ENCODE data around the gene AP3M1. TPM values are rescaled to one million over a fixed set of nuclear protein-coding genes. Genes with fewer than 3 reads are reported as not detected.

AP3M1 gene
- total RNA-seq, 4 donors from 2014 or later = 28.9 to 35.2 (median 32.4) TPM

GRCh38 chr10:74099836-74100235, 50.8 kb downstream of the AP3M1 start:
- 92 to 97% methylated on average over 3 of the region's 3 CpGs for WGBS, 2 donors

GRCh38 chr10:74099420-74099819, 51.2 kb downstream of the AP3M1 start:
- Histone ChIP-seq H3K9me3 (no peaks in the 10 kb centered on the region), H3K27ac (no peak overlapping the region), H3K4me1 (no peaks in the 10 kb centered on the region), H3K27me3 (no peaks in the 10 kb centered on the region), H3K36me3 (peaks cover 32 to 62% of the 10 kb centered on the region in 2 donors), H3K4me3 (replicated peaks in 1 of 3) (no peak overlapping the region)
- TF ChIP-seq CTCF (IDR thresholded peaks at IDR 0.05) (no peak), POLR2A (IDR thresholded peaks at IDR 0.05) (no peak)
- DNase-seq = no peak
- intact Hi-C loops (cut with DNase I) = no loop called here
- WGBS, 2 donors = 94% methylated on average over 3 of the region's 3 CpGs

More at GRCh38 chr10:74099836-74100235, 50.8 kb downstream of the AP3M1 start:
- intact Hi-C loops (cut with DNase I) = no loop called here
- H3K27ac ChIP-seq = no peak overlapping the region
- H3K27me3 ChIP-seq = no peaks in the 10 kb centered on the region
- no peaks in the 10 kb centered on the region for H3K9me3 ChIP-seq
- TF ChIP-seq CTCF (IDR thresholded peaks at IDR 0.05) = no peak
- no peak for TF ChIP-seq POLR2A (IDR thresholded peaks at IDR 0.05)
- H3K36me3 ChIP-seq = peaks cover 33 to 64% of the 10 kb centered on the region in 2 donors
- no peak overlapping the region for H3K4me3 ChIP-seq (replicated peaks in 1 of 3)
- DNase-seq = no peak
- no peaks in the 10 kb centered on the region for H3K4me1 ChIP-seq

- Histone ChIP-seq H3K36me3 (peaks cover 34 to 55% of the 10 kb centered on the region in 2 donors), H3K4me1 (no peaks in the 10 kb centered on the region), H3K4me3 (replicated peaks in 1 of 3) (no peak overlapping the region), H3K9me3 (no peaks in the 10 kb centered on the region), H3K27ac (no peak overlapping the region), H3K27me3 (no peaks in the 10 kb centered on the region)
- intact Hi-C loops (cut with DNase I) = no loop called here
- WGBS, 2 donors = 90 to 91% methylated on average over 9 of the region's 9 CpGs
- TF ChIP-seq CTCF (IDR thresholded peaks at IDR 0.05) (no peak), POLR2A (IDR thresholded peaks at IDR 0.05) (no peak)
- no peak for DNase-seq
These were observed 52.9 kb downstream of the AP3M1 start for GRCh38 chr10:74097776-74098175.

- intact Hi-C loops (cut with DNase I) = no loop called here
- Histone ChIP-seq H3K27me3 (no peaks in the 10 kb centered on the region), H3K9me3 (no peaks in the 10 kb centered on the region), H3K27ac (no peak overlapping the region), H3K36me3 (peaks cover 34 to 51% of the 10 kb centered on the region in 2 donors), H3K4me1 (no peaks in the 10 kb centered on the region), H3K4me3 (replicated peaks in 1 of 3) (no peak overlapping the region)
- TF ChIP-seq CTCF (IDR thresholded peaks at IDR 0.05) = no peak
- TF ChIP-seq POLR2A (IDR thresholded peaks at IDR 0.05) = no peak
- WGBS, 2 donors = 95 to 97% methylated on average over 2 of the region's 2 CpGs
- no peak for DNase-seq
These were observed 53.9 kb downstream of the AP3M1 start for GRCh38 chr10:74096777-74097176.

- no peaks in the 10 kb centered on the region for H3K4me1 ChIP-seq
- H3K9me3 ChIP-seq = no peaks in the 10 kb centered on the region
- no peak for TF ChIP-seq POLR2A (IDR thresholded peaks at IDR 0.05)
- no peak for TF ChIP-seq CTCF (IDR thresholded peaks at IDR 0.05)
- H3K27ac ChIP-seq = no peak overlapping the region
- H3K4me3 ChIP-seq (replicated peaks in 1 of 3) = no peak overlapping the region
- intact Hi-C loops (cut with DNase I) = no loop called here
- no peak for DNase-seq
- no peaks in the 10 kb centered on the region for H3K27me3 ChIP-seq
- peaks cover 36 to 43% of the 10 kb centered on the region in 2 donors for H3K36me3 ChIP-seq
- WGBS, 2 donors = 89 to 94% methylated on average over 7 of the region's 7 CpGs
These were observed 56.4 kb downstream of the AP3M1 start for GRCh38 chr10:74094231-74094630.

Data from thyroid gland (tissue), 4 donors.